Skeletal muscle tissue (tissue), 4 donors: ENCODE data around the gene CKAP4. TPM values are rescaled to one million over a fixed set of nuclear protein-coding genes. Genes with fewer than 3 reads are reported as not detected.

Experiments used
- H3K27ac ChIP-seq: one replicate; pipeline ENCODE4 v1.7.0; 2013; ENCODE audit warnings: mild to moderate bottlenecking, low read depth, low read length, inconsistent platforms
- H3K27me3 ChIP-seq, 3 donors: one replicate each; pipeline ENCODE4 v1.7.0; 2013; ENCODE audit warnings: low read length in 3 of 3; ENCODE audit not compliant: control insufficient read depth in 3 of 3, insufficient read depth in 3 of 3
- H3K36me3 ChIP-seq, 3 donors: one replicate each; pipeline ENCODE4 v1.7.0; 2013; ENCODE audit warnings: low read length in 3 of 3; ENCODE audit not compliant: control insufficient read depth in 3 of 3, insufficient read depth in 3 of 3
- H3K4me1 ChIP-seq, 3 donors: one replicate each; pipeline ENCODE4 v1.7.0; 2013; ENCODE audit warnings: low read length in 3 of 3, mild to moderate bottlenecking in 3 of 3; ENCODE audit not compliant: control insufficient read depth in 3 of 3, insufficient read depth in 3 of 3
- H3K4me3 ChIP-seq, 3 donors: one replicate each; pipeline ENCODE4 v1.7.0; 2013; ENCODE audit warnings: low read length in 3 of 3
- H3K9ac ChIP-seq, 3 donors: one replicate each; pipeline ENCODE4 v1.7.0; 2013; ENCODE audit warnings: low read length in 3 of 3, mild to moderate bottlenecking in 3 of 3, moderate library complexity in 2 of 3, low read depth in 1 of 3
- H3K9me3 ChIP-seq, 3 donors: one replicate each; pipeline ENCODE4 v1.7.0; 2013; ENCODE audit warnings: low read length in 3 of 3; ENCODE audit not compliant: control insufficient read depth in 3 of 3
- total RNA-seq: library from RNA; depleted of rRNA; stranded (reverse); fragments of >200 nt; gene quantifications from one replicate; pipeline ENCODE4 v1.2.3, GENCODE V29; 2014
- donor health status: Osteomylitis.

Gene CKAP4
- total RNA-seq, 1 donor from 2014 or later: 36.0 TPM

DNA sequence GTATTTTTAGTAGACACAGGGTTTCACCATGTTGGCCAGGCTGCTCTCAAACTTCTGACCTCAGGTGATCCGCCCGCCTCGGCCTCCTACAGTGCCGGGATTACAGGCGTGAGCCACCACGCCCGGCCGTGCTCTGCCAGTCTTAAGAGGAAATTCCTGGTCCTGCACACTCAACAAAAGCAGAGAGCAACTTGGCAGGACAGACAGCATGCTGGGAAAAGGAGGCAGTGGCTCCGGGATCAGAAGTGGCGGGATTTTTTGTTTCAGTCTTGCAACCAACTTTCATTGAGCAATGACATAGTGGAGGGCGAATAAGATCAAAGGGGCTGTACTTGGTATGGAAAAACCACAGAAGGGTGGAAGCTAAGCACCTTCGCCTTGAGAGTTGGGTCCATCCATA, 2.1 kb downstream of the CKAP4 start:
- Histone ChIP-seq H3K9me3 (no peaks in the 10 kb centered on the region), H3K4me1 (peaks cover 23 to 49% (median 36%) of the 10 kb centered on the region in 3 donors), H3K9ac (peak overlapping the region in 1 of 3 donors; percentile 60), H3K36me3 (peaks cover 3 to 9% (median 5%) of the 10 kb centered on the region in 3 donors), H3K27ac (peak overlapping the region; percentile 80), H3K4me3 (peak overlapping the region; percentile 16 to 79 (median 59)), H3K27me3 (no peaks in the 10 kb centered on the region)

- no peak overlapping the region for H3K27ac ChIP-seq
Observed at GRCh38 chr12:106243620-106244019, 4.2 kb downstream of the CKAP4 start.

DNA sequence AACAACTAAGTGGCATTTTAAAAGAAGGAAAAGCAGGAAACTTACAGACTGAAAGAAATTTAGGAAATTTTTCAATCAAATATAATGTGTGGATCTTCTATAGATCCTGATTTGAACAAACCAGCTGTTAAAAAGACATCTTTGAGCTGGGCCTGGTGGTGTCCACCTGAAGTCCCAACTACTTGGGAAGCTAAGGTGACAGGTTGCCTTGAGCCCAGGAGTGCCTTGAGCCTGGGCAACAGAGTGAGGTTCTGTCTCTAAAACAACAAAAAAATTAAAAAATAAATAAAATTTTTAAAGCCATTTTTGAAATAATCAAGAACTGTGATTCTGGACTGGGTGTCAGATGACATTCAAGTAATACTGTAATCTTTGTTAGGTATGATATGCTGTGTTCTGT, 7.0 kb downstream of the CKAP4 start:
- no peaks in the 10 kb centered on the region for H3K9me3 ChIP-seq
- no peak overlapping the region for H3K9ac ChIP-seq
- no peaks in the 10 kb centered on the region for H3K27me3 ChIP-seq
- peaks cover 11 to 25% (median 24%) of the 10 kb centered on the region in 3 donors for H3K36me3 ChIP-seq
- H3K27ac ChIP-seq: no peak overlapping the region
- peaks cover 13 to 24% (median 20%) of the 10 kb centered on the region in 3 donors for H3K4me1 ChIP-seq
- H3K4me3 ChIP-seq: no peak overlapping the region

More at GRCh38 chr12:106243620-106244019, 4.2 kb downstream of the CKAP4 start:
- Histone ChIP-seq H3K4me1 (peaks cover 21 to 41% (median 30%) of the 10 kb centered on the region in 3 donors), H3K36me3 (peaks cover 11 to 25% (median 20%) of the 10 kb centered on the region in 3 donors), H3K4me3 (no peak overlapping the region), H3K9ac (peak overlapping the region in 1 of 3 donors; percentile 16), H3K27me3 (no peaks in the 10 kb centered on the region), H3K9me3 (no peaks in the 10 kb centered on the region)

DNA sequence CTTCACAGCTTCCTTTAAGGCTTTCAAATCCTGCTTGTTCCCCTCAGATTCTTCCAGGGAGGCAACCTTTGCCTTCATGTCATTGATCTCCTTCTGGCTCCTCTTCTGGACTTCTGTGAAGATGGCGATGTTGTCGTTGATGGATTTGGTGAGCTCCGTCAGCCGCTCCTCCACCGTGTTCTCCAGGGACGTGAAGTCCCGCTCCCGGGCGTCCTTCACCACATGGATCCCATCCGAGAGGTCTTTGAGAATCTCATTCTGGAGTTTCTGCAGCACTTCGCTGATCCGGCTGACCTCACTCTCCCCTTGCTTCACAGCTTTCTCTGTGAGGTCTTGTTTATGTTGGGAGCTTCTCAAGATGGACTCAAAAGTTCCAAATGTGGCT, 7.9 kb downstream of the CKAP4 start:
- Histone ChIP-seq H3K9ac (no peak overlapping the region), H3K9me3 (no peaks in the 10 kb centered on the region), H3K4me3 (no peak overlapping the region), H3K4me1 (peaks cover 5 to 18% (median 15%) of the 10 kb centered on the region in 3 donors), H3K36me3 (peaks cover 11 to 24% (median 24%) of the 10 kb centered on the region in 3 donors), H3K27ac (no peak overlapping the region), H3K27me3 (no peaks in the 10 kb centered on the region)

- H3K27ac ChIP-seq: no peak overlapping the region
- H3K9ac ChIP-seq: peak overlapping the region in 1 of 3 donors; percentile 50
- peaks cover 4 to 14% (median 11%) of the 10 kb centered on the region in 3 donors for H3K4me1 ChIP-seq
- peaks cover 11 to 24% (median 22%) of the 10 kb centered on the region in 3 donors for H3K36me3 ChIP-seq
- H3K9me3 ChIP-seq: no peaks in the 10 kb centered on the region
- no peaks in the 10 kb centered on the region for H3K27me3 ChIP-seq
- H3K4me3 ChIP-seq: no peak overlapping the region
Observed at GRCh38 chr12:106239241-106239950, 8.4 kb downstream of the CKAP4 start.

GRCh38 chr12:106238146-106238545, 9.7 kb downstream of the CKAP4 start:
- no peak overlapping the region for H3K9ac ChIP-seq
- H3K4me3 ChIP-seq: no peak overlapping the region
- H3K9me3 ChIP-seq: no peaks in the 10 kb centered on the region
- peaks cover 0 to 8% (median 1%) of the 10 kb centered on the region in 3 donors for H3K4me1 ChIP-seq
- H3K27me3 ChIP-seq: no peaks in the 10 kb centered on the region
- no peak overlapping the region for H3K27ac ChIP-seq
- H3K36me3 ChIP-seq: peaks cover 8 to 24% (median 22%) of the 10 kb centered on the region in 3 donors

DNA sequence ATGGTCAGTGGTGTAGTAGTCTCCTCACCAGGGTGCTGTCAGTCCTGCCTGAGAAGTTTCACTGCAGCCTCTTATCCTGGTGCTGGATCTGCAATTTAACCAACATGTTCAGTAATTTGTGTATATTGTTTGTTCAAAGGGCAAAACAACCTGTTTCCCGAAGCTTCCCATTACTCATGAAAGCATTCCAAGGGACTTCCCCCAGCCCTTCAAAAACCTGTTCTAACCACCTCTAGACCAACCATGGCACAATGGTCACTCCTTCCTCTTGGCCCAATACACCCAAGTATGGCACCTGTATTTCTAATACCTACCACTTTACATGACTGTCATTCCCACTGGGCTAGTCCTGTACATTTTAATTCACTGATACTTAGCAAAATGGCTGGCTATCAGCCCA, 12.1 kb downstream of the CKAP4 start:
- Histone ChIP-seq H3K27me3 (no peaks in the 10 kb centered on the region), H3K9ac (no peak overlapping the region), H3K4me1 (no peaks in the 10 kb centered on the region), H3K9me3 (no peaks in the 10 kb centered on the region), H3K36me3 (peaks cover 8 to 19% (median 16%) of the 10 kb centered on the region in 3 donors), H3K4me3 (no peak overlapping the region), H3K27ac (no peak overlapping the region)

DNA sequence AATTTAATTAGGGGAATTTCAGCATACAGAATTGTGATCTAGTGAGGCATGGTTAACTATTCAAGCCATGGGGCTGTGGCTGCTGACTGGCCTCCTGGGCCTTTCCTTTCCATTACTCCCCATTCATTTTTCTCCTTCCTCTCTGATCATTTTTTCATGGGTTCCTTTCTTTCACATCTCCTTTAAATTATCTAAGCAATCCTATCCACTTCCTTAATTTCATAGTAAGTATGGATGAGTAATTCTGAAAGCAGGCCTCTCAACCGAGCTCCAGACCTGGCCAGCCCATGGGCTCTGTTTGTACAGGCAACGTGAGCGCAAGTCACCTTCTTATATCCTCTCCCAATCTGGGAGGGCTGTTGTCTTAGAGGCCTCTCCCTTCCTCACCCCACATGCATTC, 13.4 kb downstream of the CKAP4 start:
- Histone ChIP-seq H3K27ac (no peak overlapping the region), H3K4me3 (no peak overlapping the region), H3K9ac (no peak overlapping the region), H3K9me3 (no peaks in the 10 kb centered on the region), H3K36me3 (peaks cover 5 to 12% (median 8%) of the 10 kb centered on the region in 3 donors), H3K4me1 (no peaks in the 10 kb centered on the region), H3K27me3 (no peaks in the 10 kb centered on the region)

- H3K9me3 ChIP-seq: no peaks in the 10 kb centered on the region
- no peak overlapping the region for H3K4me3 ChIP-seq
- H3K27ac ChIP-seq: no peak overlapping the region
- no peaks in the 10 kb centered on the region for H3K27me3 ChIP-seq
- H3K9ac ChIP-seq: no peak overlapping the region
- no peaks in the 10 kb centered on the region for H3K36me3 ChIP-seq
- no peaks in the 10 kb centered on the region for H3K4me1 ChIP-seq
Observed at GRCh38 chr12:106233011-106233410, 14.8 kb downstream of the CKAP4 start.

GRCh38 chr12:106229036-106229591, 18.7 kb downstream of the CKAP4 start:
- Histone ChIP-seq H3K36me3 (no peaks in the 10 kb centered on the region), H3K9ac (no peak overlapping the region), H3K4me1 (peaks cover 4 to 8% (median 7%) of the 10 kb centered on the region in 3 donors), H3K27me3 (no peaks in the 10 kb centered on the region), H3K27ac (no peak overlapping the region), H3K9me3 (no peaks in the 10 kb centered on the region), H3K4me3 (no peak overlapping the region)
